Type B pancreatic cell (in vitro differentiated cells): ENCODE data around the gene FNIP1. TPM values are rescaled to one million over a fixed set of nuclear protein-coding genes. Genes with fewer than 3 reads are reported as not detected.

ENCODE experiments used
- DNase-seq: peaks from one replicate; pipeline ENCODE4 v3.0.0; 2021; ENCODE audit warnings: mixed read lengths; ENCODE audit not compliant: unreplicated experiment; ENCODE audit errors: extremely low spot score
- H3K27ac Mint-ChIP-seq: 2 replicates; pipeline ENCODE4 v1.8.0; 2021; ENCODE audit warnings: mild to moderate bottlenecking, mixed read lengths
- H3K27me3 Mint-ChIP-seq: 2 replicates; pipeline ENCODE4 v1.8.0; 2021; ENCODE audit warnings: mixed read lengths
- H3K36me3 Mint-ChIP-seq: 2 replicates; pipeline ENCODE4 v1.8.0; 2021; ENCODE audit warnings: mixed read lengths
- H3K4me1 Mint-ChIP-seq: one replicate; pipeline ENCODE4 v1.8.0; 2021; ENCODE audit warnings: mixed read lengths; ENCODE audit not compliant: unreplicated experiment
- H3K4me3 Mint-ChIP-seq: 2 replicates; pipeline ENCODE4 v1.8.0; 2021; ENCODE audit warnings: mild to moderate bottlenecking, mixed read lengths
- H3K9me3 Mint-ChIP-seq: 2 replicates; pipeline ENCODE4 v1.8.0; 2021; ENCODE audit warnings: mixed read lengths
- total RNA-seq: library from RNA; stranded (reverse); gene quantifications from 2 replicates; pipeline ENCODE4 v1.2.1, GENCODE V29; 2021; ENCODE audit warnings: low replicate concordance
- TF ChIP-seq, protein P1 (sequence below): fragments of 200-600 bp; sonication (generic); conservative IDR thresholded peaks from 2 replicates; pipeline ENCODE4 v1.5.0; 2021; ENCODE audit warnings: antibody characterized with exemption, mild to moderate bottlenecking

Gene FNIP1
- total RNA-seq, 1 donor from 2014 or later = 32.4 TPM

DNA sequence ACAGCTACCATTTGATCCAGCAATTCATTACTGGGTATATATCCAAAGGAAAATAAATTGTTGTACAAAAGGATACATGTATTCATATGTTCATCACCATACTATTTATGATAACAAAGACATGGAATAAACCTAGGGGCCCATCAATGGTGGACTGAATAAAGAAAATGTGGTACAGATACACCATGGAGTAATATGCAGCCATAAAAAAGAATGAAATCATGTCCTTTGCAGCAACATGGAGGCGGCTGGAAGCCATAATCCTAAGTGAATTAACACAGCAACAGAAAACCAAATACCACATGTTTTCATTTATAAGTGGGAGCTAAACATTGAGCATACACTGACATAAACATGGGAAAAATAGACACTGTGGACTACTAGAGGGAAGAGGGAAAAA is 37.1 kb downstream of the FNIP1 start:
- H3K4me1 Mint-ChIP-seq = peaks cover 5% of the 10 kb centered on the region
- no peak overlapping the region for H3K27ac Mint-ChIP-seq
- TF ChIP-seq, protein P1, sequence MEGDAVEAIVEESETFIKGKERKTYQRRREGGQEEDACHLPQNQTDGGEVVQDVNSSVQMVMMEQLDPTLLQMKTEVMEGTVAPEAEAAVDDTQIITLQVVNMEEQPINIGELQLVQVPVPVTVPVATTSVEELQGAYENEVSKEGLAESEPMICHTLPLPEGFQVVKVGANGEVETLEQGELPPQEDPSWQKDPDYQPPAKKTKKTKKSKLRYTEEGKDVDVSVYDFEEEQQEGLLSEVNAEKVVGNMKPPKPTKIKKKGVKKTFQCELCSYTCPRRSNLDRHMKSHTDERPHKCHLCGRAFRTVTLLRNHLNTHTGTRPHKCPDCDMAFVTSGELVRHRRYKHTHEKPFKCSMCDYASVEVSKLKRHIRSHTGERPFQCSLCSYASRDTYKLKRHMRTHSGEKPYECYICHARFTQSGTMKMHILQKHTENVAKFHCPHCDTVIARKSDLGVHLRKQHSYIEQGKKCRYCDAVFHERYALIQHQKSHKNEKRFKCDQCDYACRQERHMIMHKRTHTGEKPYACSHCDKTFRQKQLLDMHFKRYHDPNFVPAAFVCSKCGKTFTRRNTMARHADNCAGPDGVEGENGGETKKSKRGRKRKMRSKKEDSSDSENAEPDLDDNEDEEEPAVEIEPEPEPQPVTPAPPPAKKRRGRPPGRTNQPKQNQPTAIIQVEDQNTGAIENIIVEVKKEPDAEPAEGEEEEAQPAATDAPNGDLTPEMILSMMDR = no peak
- H3K27me3 Mint-ChIP-seq = no peaks in the 10 kb centered on the region
- H3K4me3 Mint-ChIP-seq = no peak overlapping the region
- H3K9me3 Mint-ChIP-seq = peaks cover 4% of the 10 kb centered on the region
- DNase-seq = no peak
- H3K36me3 Mint-ChIP-seq = peaks cover 15% of the 10 kb centered on the region

DNA sequence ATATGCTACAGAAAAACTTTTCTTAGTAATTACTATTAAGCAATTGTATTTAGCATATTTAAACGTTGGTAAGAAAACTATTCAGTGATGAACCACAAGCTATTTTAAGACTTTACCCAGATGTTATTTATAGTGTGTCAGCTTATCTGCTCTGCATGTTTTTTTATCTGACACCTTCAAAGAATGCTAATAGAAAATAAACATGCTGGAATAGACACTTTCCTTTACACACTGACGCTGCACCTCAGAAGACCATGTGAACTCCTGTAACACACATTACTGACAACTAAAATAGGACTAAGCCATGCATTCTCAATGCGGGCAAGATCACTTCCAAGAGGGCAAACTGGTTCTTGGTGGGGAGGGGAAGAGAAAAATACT is 38.3 kb downstream of the FNIP1 start:
- Mint-ChIP-seq H3K27ac (no peak overlapping the region), H3K27me3 (no peaks in the 10 kb centered on the region), H3K36me3 (peaks cover 12% of the 10 kb centered on the region), H3K9me3 (peaks cover 4% of the 10 kb centered on the region), H3K4me1 (peaks cover 5% of the 10 kb centered on the region), H3K4me3 (no peak overlapping the region)
- no peak for DNase-seq
- TF ChIP-seq, protein P1 = no peak

DNA sequence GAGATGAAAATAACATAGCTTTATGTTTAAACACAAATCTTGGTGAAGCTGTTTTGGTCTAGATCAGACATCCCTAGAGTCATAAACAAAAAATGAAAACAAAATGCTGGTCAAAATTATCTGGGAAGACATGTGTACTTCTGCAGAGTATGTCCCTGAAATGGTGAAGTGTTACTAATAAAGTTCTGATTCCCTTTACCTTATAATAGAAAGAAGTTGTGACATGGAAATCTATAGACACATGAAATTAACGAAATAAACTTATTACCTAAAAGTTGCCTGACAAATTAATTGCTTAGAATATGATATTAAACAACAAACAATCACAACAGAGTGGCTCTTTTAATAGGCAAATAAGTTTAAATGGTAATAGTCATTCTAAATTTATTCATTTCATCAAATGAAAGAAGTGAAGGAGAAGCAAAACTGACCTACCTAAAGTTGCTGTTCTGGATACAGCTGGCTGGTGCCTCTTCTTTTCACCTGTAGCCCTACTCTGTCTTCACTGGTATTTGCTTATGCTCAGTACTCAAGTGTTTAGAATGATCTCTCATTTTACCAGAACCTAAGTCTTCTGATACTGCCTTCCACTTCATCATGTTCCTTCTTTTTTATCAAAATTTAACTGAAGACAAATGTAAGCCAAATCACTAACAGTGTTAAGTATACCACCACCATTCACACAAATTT is 38.8 kb downstream of the FNIP1 start:
- H3K4me1 Mint-ChIP-seq = peaks cover 8% of the 10 kb centered on the region
- H3K27ac Mint-ChIP-seq = no peak overlapping the region
- peaks cover 16% of the 10 kb centered on the region for H3K36me3 Mint-ChIP-seq
- H3K27me3 Mint-ChIP-seq = no peaks in the 10 kb centered on the region
- no peak for DNase-seq
- peaks cover 4% of the 10 kb centered on the region for H3K9me3 Mint-ChIP-seq
- H3K4me3 Mint-ChIP-seq = no peak overlapping the region
- TF ChIP-seq, protein P1 = no peak

DNA sequence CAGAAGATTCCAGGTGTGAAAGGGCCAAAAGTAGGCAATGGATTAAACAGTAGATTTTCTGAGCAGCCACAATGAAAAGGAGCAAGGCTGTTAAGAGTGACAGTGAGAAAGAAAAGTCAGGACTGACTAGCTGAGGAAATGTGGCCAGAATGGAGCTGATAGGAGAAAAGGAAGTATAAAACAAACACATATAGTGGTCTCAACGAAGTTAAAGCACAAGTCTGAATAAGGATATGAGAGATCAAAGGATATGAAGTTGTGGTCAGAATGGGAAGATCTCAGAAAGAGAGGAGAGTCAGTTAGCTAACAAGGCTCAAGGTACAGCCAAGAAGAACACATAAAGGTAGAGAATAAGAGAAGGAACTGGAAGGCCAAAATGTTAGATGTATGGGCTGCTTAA is 39.9 kb downstream of the FNIP1 start:
- Mint-ChIP-seq H3K4me1 (peaks cover 8% of the 10 kb centered on the region), H3K4me3 (no peak overlapping the region), H3K36me3 (peaks cover 12% of the 10 kb centered on the region), H3K27me3 (no peaks in the 10 kb centered on the region), H3K27ac (no peak overlapping the region), H3K9me3 (peaks cover 4% of the 10 kb centered on the region)
- DNase-seq = no peak
- TF ChIP-seq, protein P1 = no peak

DNA sequence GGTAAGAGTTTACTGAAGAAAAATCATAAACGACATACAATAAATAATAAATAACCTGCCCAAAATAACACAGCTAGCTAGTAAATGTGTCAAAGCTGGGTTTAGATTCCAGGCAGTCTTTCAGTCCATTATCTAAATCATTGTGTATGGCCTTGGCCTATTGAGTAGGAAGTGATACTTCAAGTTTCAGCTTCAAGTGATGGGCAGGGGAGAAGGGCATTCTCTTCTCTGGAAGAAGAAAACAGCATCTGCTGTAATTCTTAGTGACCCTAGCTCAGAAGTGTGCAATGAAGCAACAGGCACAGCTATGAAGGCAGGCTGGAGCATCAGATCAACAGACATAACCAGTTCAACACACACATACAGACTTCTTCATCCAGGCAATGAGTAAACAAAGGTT is 42.5 kb downstream of the FNIP1 start:
- TF ChIP-seq, protein P1 = no peak
- Mint-ChIP-seq H3K36me3 (peaks cover 14% of the 10 kb centered on the region), H3K4me3 (no peak overlapping the region), H3K27ac (no peak overlapping the region), H3K27me3 (no peaks in the 10 kb centered on the region), H3K4me1 (peaks cover 8% of the 10 kb centered on the region), H3K9me3 (no peaks in the 10 kb centered on the region)
- DNase-seq = no peak
